Ovary (tissue), 9 donors: ENCODE results near the gene PODXL. TPM values are rescaled to one million over a fixed set of nuclear protein-coding genes. Genes with fewer than 3 reads are reported as not detected.

ENCODE experiments used
- DNase-seq, 5 donors: peaks; one replicate each; pipeline ENCODE4 v3.0.0-alpha.2; 2019 to 2020
- H3K27ac ChIP-seq, 2 donors: fragments of 200-600 bp; one replicate each; pipeline versions ENCODE4 v1.5.1 to v1.8.0; 2019 to 2022
- H3K27me3 ChIP-seq: fragments of 200-600 bp; one replicate; pipeline ENCODE4 v1.8.0; 2022
- H3K36me3 ChIP-seq: fragments of 200-600 bp; sonication (generic); one replicate; pipeline ENCODE4 v1.5.1; 2019
- H3K4me1 ChIP-seq: one replicate; pipeline ENCODE4 v1.8.1; 2013; ENCODE audit warnings: mild to moderate bottlenecking, moderate library complexity; ENCODE audit not compliant: insufficient read depth
- H3K4me3 ChIP-seq: fragments of 200-600 bp; sonication (generic); one replicate; pipeline ENCODE4 v1.5.1; 2017
- H3K9me3 ChIP-seq, 2 donors: fragments of 200-600 bp in 1 of 2; sonication (generic) in 1 of 2; one replicate each; pipeline versions ENCODE4 v1.5.1 to v1.8.1; 2013 to 2019; ENCODE audit warnings: mild to moderate bottlenecking in 1 of 2, moderate library complexity in 1 of 2
- EP300 ChIP-seq: sonication (generic); formaldehyde crosslinking; IDR thresholded peaks from one replicate; pipeline ENCODE4 v1.6.1; 2017; ENCODE audit warnings: antibody characterized with exemption
- POLR2A ChIP-seq: fragments of 450-650 bp; IDR thresholded peaks from one replicate; pipeline ENCODE4 v1.6.1; 2017; ENCODE audit warnings: antibody characterized with exemption, mild to moderate bottlenecking, moderate library complexity
- WGBS, 3 donors: extraction: QIAGEN DNeasy Blood & Tissue Kit in 1 of 3; methylation state at CpG; one replicate each; pipeline versions ENCODE4 v1.1.5 to v1.1.7; 2013 to 2017; 5-methylcytosine and 5-hydroxymethylcytosine counted together
- intact Hi-C, 4 donors: fragments of 100-400 bp; cut with DNase I; formaldehyde crosslinking; loops; one replicate each; pipeline versions ENCODE4 v1.11.0 to v1.15.1; 2022 to 2023
- polyA plus RNA-seq, 2 donors: library from polyadenylated mRNA; stranded (reverse); fragments of 200-250 nt in 1 of 2; fragments of 350-450 nt in 1 of 2; fragmentation: Illumina TruSeq in 1 of 2; extraction: RNeasy Lipid Tissue Mini Kit (QIAGEN cat#74804) in 1 of 2; gene quantifications; one replicate each; pipeline ENCODE4 v1.2.3, GENCODE V29; 2013 to 2014
- total RNA-seq, 7 donors: library from RNA; depleted of rRNA in 2 of 7; stranded (reverse); fragments of >200 nt in 2 of 7; fragmentation: NEBNext Ultra II Directional in 3 of 7; extraction: Animal tissue kit (Norgen Biotek cat#: 25700) in 3 of 7; gene quantifications; one replicate each; pipeline versions ENCODE4 v1.1.0 to v1.2.4, GENCODE V29; 2016 to 2023
- TF ChIP-seq, protein P1 (sequence below), 3 donors: fragments of 450-650 bp in 2 of 3; fragments of 200-600 bp in 1 of 3; IDR thresholded peaks; one replicate each; pipeline versions ENCODE4 v1.5.1 to v1.8.0; 2016 to 2022; ENCODE audit warnings: antibody characterized with exemption in 3 of 3, mild to moderate bottlenecking in 1 of 3
- donor health status: DM: no; HTN: no; CAD: no; lungs with moderate emphysema.
- donor health status: DM: no; HTN: no; CAD: no.
- donor health status: Bipolar disorder and iron deficiency.
- donor health status: DM: yes; HTN: yes; CAD: no.
- donor health status: DM: no; HTN: no; CAD: no.
- donor health status: DM: yes; HTN: yes; CAD: no.

The PODXL gene
- total and polyA plus RNA-seq, 9 donors, result 13.2 to 85.1 (median 34.8) TPM

GRCh38 chr7:131563918-131564317 is 7.5 kb upstream of the PODXL start:
- TF ChIP-seq, protein P1, sequence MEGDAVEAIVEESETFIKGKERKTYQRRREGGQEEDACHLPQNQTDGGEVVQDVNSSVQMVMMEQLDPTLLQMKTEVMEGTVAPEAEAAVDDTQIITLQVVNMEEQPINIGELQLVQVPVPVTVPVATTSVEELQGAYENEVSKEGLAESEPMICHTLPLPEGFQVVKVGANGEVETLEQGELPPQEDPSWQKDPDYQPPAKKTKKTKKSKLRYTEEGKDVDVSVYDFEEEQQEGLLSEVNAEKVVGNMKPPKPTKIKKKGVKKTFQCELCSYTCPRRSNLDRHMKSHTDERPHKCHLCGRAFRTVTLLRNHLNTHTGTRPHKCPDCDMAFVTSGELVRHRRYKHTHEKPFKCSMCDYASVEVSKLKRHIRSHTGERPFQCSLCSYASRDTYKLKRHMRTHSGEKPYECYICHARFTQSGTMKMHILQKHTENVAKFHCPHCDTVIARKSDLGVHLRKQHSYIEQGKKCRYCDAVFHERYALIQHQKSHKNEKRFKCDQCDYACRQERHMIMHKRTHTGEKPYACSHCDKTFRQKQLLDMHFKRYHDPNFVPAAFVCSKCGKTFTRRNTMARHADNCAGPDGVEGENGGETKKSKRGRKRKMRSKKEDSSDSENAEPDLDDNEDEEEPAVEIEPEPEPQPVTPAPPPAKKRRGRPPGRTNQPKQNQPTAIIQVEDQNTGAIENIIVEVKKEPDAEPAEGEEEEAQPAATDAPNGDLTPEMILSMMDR (IDR thresholded peaks at IDR 0.05), result no peak
- TF ChIP-seq POLR2A (no peak), EP300 (no peak)
- intact Hi-C loops, result no loop called here
- H3K4me1 ChIP-seq, result no peaks in the 10 kb centered on the region
- H3K36me3 ChIP-seq, result no peaks in the 10 kb centered on the region
- H3K4me3 ChIP-seq, result no peak overlapping the region
- no peaks in the 10 kb centered on the region for H3K9me3 ChIP-seq
- no peaks in the 10 kb centered on the region for H3K27me3 ChIP-seq
- no peak overlapping the region for H3K27ac ChIP-seq
- 68 to 75% (median 71%) methylated on average over 5 of the region's 5 CpGs for WGBS, 3 donors
- no peak for DNase-seq

- H3K4me3 ChIP-seq, result no peak overlapping the region
- WGBS, 3 donors, result 84 to 90% (median 86%) methylated on average over 2 of the region's 2 CpGs
- DNase-seq, result no peak
- H3K9me3 ChIP-seq, result no peaks in the 10 kb centered on the region
- TF ChIP-seq POLR2A, result no peak
- no peak for TF ChIP-seq EP300
- TF ChIP-seq, protein P1 (IDR thresholded peaks at IDR 0.05), result no peak
- intact Hi-C loops, result no loop called here
- H3K36me3 ChIP-seq, result no peaks in the 10 kb centered on the region
- no peaks in the 10 kb centered on the region for H3K27me3 ChIP-seq
- no peak overlapping the region for H3K27ac ChIP-seq
- no peaks in the 10 kb centered on the region for H3K4me1 ChIP-seq
Observed at GRCh38 chr7:131562941-131563340, 6.5 kb upstream of the PODXL start.

DNA sequence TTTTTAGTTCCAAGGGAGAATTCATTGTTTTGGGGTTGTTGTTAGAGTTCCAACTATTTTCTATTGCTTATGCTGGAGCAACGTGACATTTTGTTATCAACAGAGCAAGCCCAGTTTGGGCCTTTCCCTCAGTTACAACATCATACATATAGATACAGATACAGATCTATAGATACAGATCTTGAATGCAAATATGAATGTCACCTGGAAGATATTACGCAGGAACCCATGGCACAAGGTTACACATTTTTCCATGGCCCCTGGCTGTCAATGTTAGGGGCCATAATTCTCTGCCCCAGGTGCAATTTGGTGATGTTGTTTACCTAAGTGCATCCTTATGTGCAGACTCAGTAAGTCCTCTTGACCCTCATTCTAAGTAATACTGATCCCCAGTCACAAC is 3.6 kb upstream of the PODXL start:
- H3K36me3 ChIP-seq, result no peaks in the 10 kb centered on the region
- H3K4me3 ChIP-seq, result no peak overlapping the region
- peaks cover 8% of the 10 kb centered on the region for H3K4me1 ChIP-seq
- 77 to 86% (median 84%) methylated on average over 2 of the region's 2 CpGs for WGBS, 3 donors
- no peak for DNase-seq
- TF ChIP-seq EP300, result no peak
- TF ChIP-seq, protein P1 (IDR thresholded peaks at IDR 0.05), result no peak
- TF ChIP-seq POLR2A, result no peak
- no peaks in the 10 kb centered on the region for H3K27me3 ChIP-seq
- H3K9me3 ChIP-seq, result no peaks in the 10 kb centered on the region
- H3K27ac ChIP-seq, result no peak overlapping the region
- intact Hi-C loops, result no loop called here

GRCh38 chr7:131557652-131558385 is 1.4 kb upstream of the PODXL start:
- H3K36me3 ChIP-seq, result no peaks in the 10 kb centered on the region
- peaks cover 8% of the 10 kb centered on the region for H3K4me1 ChIP-seq
- 1 to 3% (median 2%) methylated on average over 31 to 32 of the region's 32 CpGs for WGBS, 3 donors
- no peaks in the 10 kb centered on the region for H3K27me3 ChIP-seq
- TF ChIP-seq POLR2A (no peak), EP300 (no peak)
- TF ChIP-seq, protein P1 (IDR thresholded peaks at IDR 0.05), result no peak
- H3K9me3 ChIP-seq, result no peaks in the 10 kb centered on the region
- peak overlapping the region; percentile 43 for H3K4me3 ChIP-seq
- no peak overlapping the region for H3K27ac ChIP-seq
- intact Hi-C loops, result loop anchor here in 1 of 4 donors (5.0 kb wide), 1 partner anchor 84 kb away; no protein-coding TSS in a partner anchor
- DNase-seq, result peak; percentile 39 to 71 (median 54)
